ENCODE data around the gene CORIN. TPM values are rescaled to one million over a fixed set of nuclear protein-coding genes. Genes with fewer than 3 reads are reported as not detected.

CORIN gene
- total and polyA plus RNA-seq, 2 donors (not counting 1 experiment from before 2014, with no cell fraction given), result 0.25 TPM; not detected in 1

GRCh38 chr4:47814618-47815295 is 23.1 kb downstream of the CORIN start:
- Mint-ChIP-seq H3K4me1 (no peaks in the 10 kb centered on the region), H3K9me3 (ENCODE audit: insufficient read depth) (no peaks in the 10 kb centered on the region), H3K27ac (no peak overlapping the region), H3K27me3 (peaks cover 15% of the 10 kb centered on the region), H3K4me3 (no peak overlapping the region)
- Histone ChIP-seq H3K27ac (ENCODE audit: low read length in 2 of 2) (no peak overlapping the region), H3K9me3 (ENCODE audit: control extremely low read depth in 1 of 3, control insufficient read depth in 2 of 3, insufficient read depth in 1 of 3, low read length in 2 of 3) (no peaks in the 10 kb centered on the region), H3K9ac (ENCODE audit: low read length) (no peak overlapping the region), H3K4me1 (ENCODE audit: control insufficient read depth in 2 of 2, insufficient read depth in 2 of 2, low read length in 2 of 2) (no peaks in the 10 kb centered on the region), H4K20me1 (ENCODE audit: control insufficient read depth, insufficient read depth, low read length, poor library complexity, severe bottlenecking) (no peaks in the 10 kb centered on the region), H3K36me3 (replicated peaks in 1 of 2; ENCODE audit: control extremely low read depth in 1 of 2, control insufficient read depth in 1 of 2, extremely low read depth in 1 of 2, insufficient read depth in 2 of 2, low read length in 1 of 2) (no peaks in the 10 kb centered on the region), H2AFZ (ENCODE audit: insufficient read depth, low read depth, low read length, poor library complexity, severe bottlenecking) (no peak overlapping the region), H3K4me2 (replicated peaks; ENCODE audit: low read depth, low read length, poor library complexity, severe bottlenecking) (no peak overlapping the region), H3K4me3 (ENCODE audit: control extremely low read depth in 1 of 5, extremely low read depth in 1 of 5, insufficient read depth in 1 of 5, low read depth in 2 of 5, low read length in 4 of 5) (no peak overlapping the region), H3K79me2 (ENCODE audit: control insufficient read depth, insufficient read depth, low read length) (no peaks in the 10 kb centered on the region), H3K27me3 (replicated peaks in 1 of 4; ENCODE audit: control extremely low read depth in 1 of 4, control insufficient read depth in 3 of 4, insufficient read depth in 4 of 4, low read length in 3 of 4) (peaks cover 0 to 7% (median 0%) of the 10 kb centered on the region in 4 experiments)
- WGBS (ENCODE audit: insufficient coverage), result no CpG with 5 or more reads among the region's 6 CpGs
- intact Hi-C loops (cut with micrococcal nuclease), result loop anchor here (5.0 kb wide), 1 partner anchor 183 kb away; no protein-coding TSS in a partner anchor
- TF ChIP-seq CTCF (IDR thresholded peaks at IDR 0.05) (no peak), EZH2 (IDR thresholded peaks at IDR 0.05; ENCODE audit: borderline replicate concordance, insufficient read depth, low read depth, low read length, poor library complexity, severe bottlenecking) (no peak)
- no peak for ATAC-seq (ENCODE audit: low read depth)
- no peak for DNase-seq
- ChIA-PET CTCF (no interaction called here), POLR2A (no interaction called here)

GRCh38 chr4:47809654-47810203 is 28.1 kb downstream of the CORIN start:
- Mint-ChIP-seq H3K27ac (no peak overlapping the region), H3K4me1 (no peaks in the 10 kb centered on the region), H3K9me3 (ENCODE audit: insufficient read depth) (no peaks in the 10 kb centered on the region), H3K27me3 (peaks cover 11% of the 10 kb centered on the region), H3K4me3 (no peak overlapping the region)
- no peaks in the 10 kb centered on the region for H4K20me1 ChIP-seq (ENCODE audit: control insufficient read depth, insufficient read depth, low read length, poor library complexity, severe bottlenecking)
- H3K4me1 ChIP-seq (ENCODE audit: control insufficient read depth in 2 of 2, insufficient read depth in 2 of 2, low read length in 2 of 2), result no peaks in the 10 kb centered on the region
- TF ChIP-seq EZH2 (IDR thresholded peaks at IDR 0.05; ENCODE audit: borderline replicate concordance, insufficient read depth, low read depth, low read length, poor library complexity, severe bottlenecking) (no peak), CTCF (IDR thresholded peaks at IDR 0.05) (no peak)
- ChIA-PET POLR2A (no interaction called here), CTCF (no interaction called here)
- intact Hi-C loops (cut with micrococcal nuclease), result loop anchor here (5.0 kb wide), 1 partner anchor 188 kb away; no protein-coding TSS in a partner anchor
- no peak overlapping the region for H3K4me2 ChIP-seq (replicated peaks; ENCODE audit: low read depth, low read length, poor library complexity, severe bottlenecking)
- WGBS (ENCODE audit: insufficient coverage), result 90% methylated on average over 1 of the region's 3 CpGs
- H3K36me3 ChIP-seq (replicated peaks in 1 of 2; ENCODE audit: control extremely low read depth in 1 of 2, control insufficient read depth in 1 of 2, extremely low read depth in 1 of 2, insufficient read depth in 2 of 2, low read length in 1 of 2), result no peaks in the 10 kb centered on the region
- H2AFZ ChIP-seq (ENCODE audit: insufficient read depth, low read depth, low read length, poor library complexity, severe bottlenecking), result no peak overlapping the region
- H3K9me3 ChIP-seq (ENCODE audit: control extremely low read depth in 1 of 3, control insufficient read depth in 2 of 3, insufficient read depth in 1 of 3, low read length in 2 of 3), result no peaks in the 10 kb centered on the region
- DNase-seq, result no peak
- no peak for ATAC-seq (ENCODE audit: low read depth)
- no peak overlapping the region for H3K9ac ChIP-seq (ENCODE audit: low read length)
- peaks cover 0 to 7% (median 0%) of the 10 kb centered on the region in 4 experiments for H3K27me3 ChIP-seq (replicated peaks in 1 of 4; ENCODE audit: control extremely low read depth in 1 of 4, control insufficient read depth in 3 of 4, insufficient read depth in 4 of 4, low read length in 3 of 4)
- H3K27ac ChIP-seq (ENCODE audit: low read length in 2 of 2), result no peak overlapping the region
- no peaks in the 10 kb centered on the region for H3K79me2 ChIP-seq (ENCODE audit: control insufficient read depth, insufficient read depth, low read length)
- no peak overlapping the region for H3K4me3 ChIP-seq (ENCODE audit: control extremely low read depth in 1 of 5, extremely low read depth in 1 of 5, insufficient read depth in 1 of 5, low read depth in 2 of 5, low read length in 4 of 5)

Measured in B cell (primary cell).